ENCODE results near the gene BEGAIN.

DNA sequence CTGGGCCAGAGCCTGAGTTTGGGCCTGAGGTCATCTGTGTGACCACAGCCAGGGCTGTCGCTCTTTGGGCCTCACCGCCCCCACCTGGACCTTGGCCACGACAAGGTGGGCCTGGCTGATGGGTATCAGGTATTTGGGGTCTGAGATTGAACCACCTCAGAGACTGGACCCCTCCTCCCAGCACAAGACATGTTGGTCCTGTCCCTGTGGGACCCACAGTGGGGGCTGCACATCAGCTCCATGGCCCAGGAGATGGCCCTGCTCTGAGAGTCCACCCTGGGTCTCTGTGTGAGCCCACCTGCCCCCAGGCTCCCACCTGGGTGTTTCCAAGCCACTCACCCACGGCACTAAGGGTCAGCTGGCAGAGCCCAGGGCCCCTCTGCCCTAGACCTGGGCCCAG, 20.6 kb downstream of the BEGAIN start:
- TF ChIP-seq, protein P1, sequence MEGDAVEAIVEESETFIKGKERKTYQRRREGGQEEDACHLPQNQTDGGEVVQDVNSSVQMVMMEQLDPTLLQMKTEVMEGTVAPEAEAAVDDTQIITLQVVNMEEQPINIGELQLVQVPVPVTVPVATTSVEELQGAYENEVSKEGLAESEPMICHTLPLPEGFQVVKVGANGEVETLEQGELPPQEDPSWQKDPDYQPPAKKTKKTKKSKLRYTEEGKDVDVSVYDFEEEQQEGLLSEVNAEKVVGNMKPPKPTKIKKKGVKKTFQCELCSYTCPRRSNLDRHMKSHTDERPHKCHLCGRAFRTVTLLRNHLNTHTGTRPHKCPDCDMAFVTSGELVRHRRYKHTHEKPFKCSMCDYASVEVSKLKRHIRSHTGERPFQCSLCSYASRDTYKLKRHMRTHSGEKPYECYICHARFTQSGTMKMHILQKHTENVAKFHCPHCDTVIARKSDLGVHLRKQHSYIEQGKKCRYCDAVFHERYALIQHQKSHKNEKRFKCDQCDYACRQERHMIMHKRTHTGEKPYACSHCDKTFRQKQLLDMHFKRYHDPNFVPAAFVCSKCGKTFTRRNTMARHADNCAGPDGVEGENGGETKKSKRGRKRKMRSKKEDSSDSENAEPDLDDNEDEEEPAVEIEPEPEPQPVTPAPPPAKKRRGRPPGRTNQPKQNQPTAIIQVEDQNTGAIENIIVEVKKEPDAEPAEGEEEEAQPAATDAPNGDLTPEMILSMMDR (IDR thresholded peaks at IDR 0.05; ENCODE audit: borderline replicate concordance, extremely low read depth, low read length, poor library complexity, severe bottlenecking), result no peak
- TF ChIP-seq EZH2 (IDR thresholded peaks at IDR 0.05; ENCODE audit: borderline replicate concordance, low read depth, low read length, severe bottlenecking), result no peak

All from DND-41 (cell line).